ENCODE data around the gene HBG2.
"Not testable (repeated sequence)": the region's sequence is repeated elsewhere in the genome, so short reads cannot be mapped to it uniquely, and the experiment has no call there.

The HBG2 gene

DNA sequence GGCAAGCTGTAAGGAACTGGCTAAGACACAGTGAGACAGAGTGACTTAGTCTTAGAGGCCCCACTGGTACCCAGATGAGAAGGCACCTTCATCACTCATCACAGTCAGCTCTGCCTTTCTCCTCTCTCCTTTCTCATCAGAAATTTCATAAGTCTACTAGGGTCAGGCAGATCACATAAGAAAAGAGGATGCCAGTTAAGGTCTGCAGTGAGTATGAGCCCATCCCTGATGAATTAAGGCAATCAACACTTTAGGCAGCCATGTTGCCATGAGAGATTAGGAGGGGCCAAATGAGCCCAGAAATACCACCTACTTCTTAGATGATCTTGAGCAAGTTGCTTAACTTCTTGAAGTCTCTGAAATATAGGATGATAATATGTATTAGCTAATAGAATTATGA is 27.0 kb upstream of the HBG2 start:
- DNase-seq = no peak

- DNase-seq = peak in 3 of 14 donors; percentile 5 to 43 (median 17)
These were observed 26.1 kb upstream of the HBG2 start for GRCh38 chr11:5280582-5281102.

- DNase-seq = no peak
These were observed 25.0 kb upstream of the HBG2 start for GRCh38 chr11:5279471-5280090.

DNA sequence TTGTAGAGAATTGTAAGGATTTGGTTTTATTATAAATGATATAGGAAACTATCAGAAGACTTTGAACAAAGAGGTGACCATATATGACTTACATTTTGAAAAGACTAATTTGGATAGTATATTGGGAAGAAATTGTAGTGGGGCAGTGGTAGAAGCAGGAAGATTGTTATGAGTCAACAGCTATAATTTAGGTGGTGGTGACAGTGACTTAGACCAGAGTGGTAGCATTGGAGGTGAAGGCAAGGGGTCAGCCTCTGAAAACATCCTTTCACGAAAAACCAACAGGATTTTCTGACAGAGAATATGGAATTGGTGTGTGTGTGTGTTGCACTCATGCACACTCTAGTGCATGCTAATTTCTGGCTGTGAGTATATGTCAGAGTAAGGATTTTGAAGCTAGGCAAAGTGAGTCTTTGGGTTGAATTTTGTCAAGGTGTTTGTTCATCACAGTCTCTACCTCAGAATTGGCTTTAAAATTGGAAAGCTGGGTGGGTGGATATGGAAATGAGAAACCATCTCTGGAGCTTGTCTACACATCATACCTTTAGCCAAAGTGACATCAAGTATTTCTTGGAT is 23.3 kb upstream of the HBG2 start:
- no peak for DNase-seq

GRCh38 chr11:5276697-5277096 is 22.1 kb upstream of the HBG2 start:
- DNase-seq = no peak

DNA sequence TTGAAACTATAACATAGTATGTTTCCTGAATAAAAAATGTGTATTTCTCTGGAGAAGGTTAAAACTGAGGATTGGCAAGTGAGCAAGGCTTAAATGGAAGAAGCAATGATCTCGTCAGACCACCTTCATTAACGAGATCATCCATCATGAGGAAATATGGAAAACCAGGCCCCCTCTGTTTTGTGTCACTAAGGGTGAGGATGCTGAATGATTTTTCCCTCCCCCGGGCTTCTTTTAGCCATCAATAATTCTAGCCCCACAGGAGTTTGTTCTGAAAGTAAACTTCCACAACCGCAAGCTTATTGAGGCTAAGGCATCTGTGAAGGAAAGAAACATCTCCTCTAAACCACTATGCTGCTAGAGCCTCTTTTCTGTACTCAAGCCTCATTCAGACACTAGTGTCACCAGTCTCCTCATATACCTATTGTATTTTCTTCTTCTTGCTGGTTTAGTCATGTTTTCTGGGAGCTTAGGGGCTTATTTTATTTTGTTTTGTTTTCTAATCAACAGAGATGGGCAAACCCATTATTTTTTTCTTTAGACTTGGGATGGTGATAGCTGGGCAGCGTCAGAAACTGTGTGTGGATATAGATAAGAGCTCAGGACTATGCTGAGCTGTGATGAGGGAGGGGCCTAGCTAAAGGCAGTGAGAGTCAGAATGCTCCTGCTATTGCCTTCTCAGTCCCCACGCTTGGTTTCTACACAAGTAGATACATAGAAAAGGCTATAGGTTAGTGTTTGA is 21.0 kb upstream of the HBG2 start:
- no peak for DNase-seq

GRCh38 chr11:5274395-5274794 is 19.8 kb upstream of the HBG2 start:
- no peak for DNase-seq

DNA sequence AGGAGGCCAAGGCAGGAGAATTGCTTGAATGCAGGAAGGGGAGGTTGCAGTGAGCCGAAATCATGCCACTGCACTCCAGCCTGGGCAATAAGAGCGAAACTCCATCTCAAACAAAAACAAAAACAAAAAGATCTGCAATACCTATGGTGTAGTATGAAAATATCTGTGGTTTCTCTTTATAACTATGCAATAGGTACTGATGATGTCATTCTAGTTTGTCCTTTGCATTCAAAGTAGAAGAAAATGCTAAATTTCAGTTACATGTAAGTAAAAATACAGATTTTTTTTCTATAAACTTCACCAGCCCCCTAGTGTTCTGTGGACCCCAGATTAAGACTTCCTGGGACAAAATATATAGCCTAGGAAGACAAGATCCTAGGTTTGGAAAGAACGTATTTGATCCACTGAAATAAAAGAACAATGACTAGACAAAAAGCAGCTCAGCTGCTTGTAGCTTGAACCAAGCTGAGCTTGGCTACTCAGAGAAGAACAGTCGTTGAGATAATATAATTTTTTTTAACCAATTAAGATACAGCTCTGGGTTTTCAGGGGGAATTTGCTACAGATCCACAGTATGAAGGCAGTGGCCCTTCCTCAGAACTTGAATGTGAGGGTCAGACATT is 17.9 kb upstream of the HBG2 start:
- no peak for DNase-seq

GRCh38 chr11:5269715-5270147 is 15.2 kb upstream of the HBG2 start, which contains the start of gene HBE1:
Gene HBE1, minus strand, starts transcription at chr11:5269945. Its CDS starts 55 bp downstream, at chr11:5269890.
- no peak for DNase-seq

DNA sequence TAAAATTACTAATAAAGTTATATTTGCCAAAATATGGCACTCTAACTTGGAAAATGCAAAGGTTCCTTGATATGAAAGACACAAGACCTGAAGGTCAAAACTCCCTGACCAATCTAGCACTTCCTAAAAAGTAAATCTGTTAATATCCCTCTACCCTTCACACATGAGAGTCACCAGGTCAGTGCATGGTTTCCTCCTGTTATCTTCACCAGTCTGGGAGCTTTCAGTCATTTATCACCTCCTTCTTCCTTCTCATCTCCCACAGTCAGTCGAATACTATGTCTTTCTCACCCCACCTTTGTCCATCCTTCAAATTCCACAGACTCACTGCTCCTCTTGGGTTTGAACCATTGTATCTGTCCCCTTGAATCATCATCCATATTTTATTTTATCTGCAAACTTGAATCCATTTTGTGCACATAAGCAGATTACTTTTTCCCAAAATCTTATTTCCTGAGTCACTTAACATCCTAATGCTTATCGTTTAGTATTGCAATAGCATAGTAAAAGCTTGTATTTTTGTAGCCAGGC is 12.5 kb upstream of the HBG2 start:
- no peak for DNase-seq

- DNase-seq = no peak
These were observed 12.0 kb upstream of the HBG2 start for GRCh38 chr11:5266609-5267008.

DNA sequence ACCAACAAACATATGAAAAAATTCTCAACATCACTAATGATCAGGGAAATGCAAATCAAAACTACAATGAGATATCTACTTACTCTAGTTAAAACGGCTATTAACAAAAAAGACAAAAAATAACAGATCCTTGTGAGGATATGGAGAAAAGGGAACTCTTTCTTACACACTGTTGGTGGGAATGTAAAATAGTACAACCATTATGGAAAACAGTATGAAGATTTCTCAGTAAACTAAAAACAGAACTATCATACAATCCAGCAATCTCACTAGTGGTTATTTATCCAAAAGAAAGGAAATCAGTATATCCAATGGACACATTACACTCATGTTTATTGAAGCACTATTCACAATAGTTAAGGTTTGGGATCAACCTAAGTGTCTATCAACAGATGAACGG is 11.3 kb upstream of the HBG2 start:
- no peak for DNase-seq

GRCh38 chr11:5258543-5259262 is 4.1 kb upstream of the HBG2 start:
- DNase-seq = no peak

GRCh38 chr11:5257296-5257695 is 2.7 kb upstream of the HBG2 start:
- DNase-seq = no peak

DNA sequence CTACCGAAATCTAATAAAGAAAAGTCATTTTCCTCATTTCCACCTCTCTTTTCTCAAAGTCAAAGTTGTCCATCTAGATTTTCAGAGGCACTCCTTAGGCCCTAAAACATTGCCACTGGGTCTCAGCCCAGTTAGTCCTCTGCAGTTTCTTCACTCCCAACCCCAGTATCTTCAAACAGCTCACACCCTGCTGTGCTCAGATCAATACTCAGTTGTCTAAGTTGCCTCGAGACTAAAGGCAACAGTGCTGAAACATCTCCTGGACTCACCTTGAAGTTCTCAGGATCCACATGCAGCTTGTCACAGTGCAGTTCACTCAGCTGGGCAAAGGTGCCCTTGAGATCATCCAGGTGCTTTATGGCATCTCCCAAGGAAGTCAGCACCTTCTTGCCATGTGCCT is 558 bp downstream of the HBG2 start:
- not testable (repeated sequence) for DNase-seq

- not testable (repeated sequence) for DNase-seq
These were observed 1.1 kb downstream of the HBG2 start for GRCh38 chr11:5253440-5253839.

DNA sequence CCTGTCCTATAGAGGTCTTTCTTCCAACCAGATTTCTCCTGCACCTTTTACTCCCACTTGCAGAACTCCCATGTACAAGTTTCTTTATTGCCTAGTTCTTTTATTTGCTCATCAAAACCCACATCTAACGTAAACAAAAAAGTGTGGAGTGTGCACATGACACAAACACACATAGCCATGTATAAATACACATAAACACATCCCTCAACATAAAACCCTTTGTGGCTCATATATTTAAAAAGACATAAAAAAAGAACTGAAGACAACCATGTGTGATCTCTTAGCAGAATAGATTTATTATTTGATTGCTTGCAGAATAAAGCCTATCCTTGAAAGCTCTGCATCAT is 1.7 kb downstream of the HBG2 start:
- no peak for DNase-seq

DNA sequence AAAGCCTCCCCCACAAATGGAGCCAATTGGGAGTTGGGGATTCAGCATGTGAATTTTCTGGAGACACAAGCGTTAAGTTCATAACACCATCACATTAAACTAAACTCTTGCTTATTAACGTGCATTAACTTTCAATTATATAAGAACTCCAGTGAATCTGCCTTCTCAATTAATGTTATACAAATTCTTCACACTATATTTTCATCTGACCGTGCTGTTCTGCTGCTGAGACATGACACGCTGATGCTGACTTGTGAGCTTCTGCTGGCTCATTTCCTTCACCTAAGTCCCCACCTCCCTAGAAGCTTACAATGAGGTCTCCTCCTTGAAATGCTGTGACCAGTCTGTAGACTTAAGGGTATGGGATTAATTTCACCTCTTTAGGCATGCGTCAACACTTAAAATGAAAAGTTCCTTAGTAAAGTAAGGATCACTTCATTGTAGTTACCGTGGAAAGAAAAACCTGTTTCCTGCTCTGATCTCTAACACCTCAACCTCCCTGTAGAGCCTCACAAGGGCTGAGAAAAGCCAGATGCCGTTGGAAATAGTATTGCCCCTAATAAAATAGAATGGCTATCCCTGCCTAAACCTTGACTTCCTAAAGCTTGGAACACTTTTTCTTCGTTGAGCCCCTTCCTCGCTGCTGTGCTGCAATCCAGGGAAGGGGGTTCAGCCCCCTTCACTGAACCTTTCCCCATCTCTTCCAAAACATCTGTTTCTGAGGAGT is 2.2 kb downstream of the HBG2 start:
- DNase-seq = no peak

DNA sequence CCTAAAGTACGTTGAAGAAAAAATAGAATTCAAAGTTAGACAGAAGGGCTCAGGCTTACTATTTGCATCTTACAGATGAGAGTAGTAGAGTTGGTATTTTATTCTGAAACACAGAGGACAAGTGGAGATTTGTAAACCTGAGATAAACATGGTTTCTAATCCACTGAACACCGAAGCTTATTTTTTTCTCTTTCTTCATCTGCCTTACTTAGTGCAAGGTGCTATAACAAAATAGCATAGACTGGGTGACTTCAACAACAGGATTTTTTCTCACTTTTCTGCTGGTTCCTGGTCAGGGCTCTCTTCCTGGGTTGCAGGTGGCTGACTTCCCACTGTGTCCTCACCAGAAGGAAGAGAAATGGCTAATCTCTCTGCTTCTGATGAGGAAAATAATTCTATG is 2.8 kb downstream of the HBG2 start:
- no peak for DNase-seq

- DNase-seq = no peak
These were observed 3.9 kb downstream of the HBG2 start for GRCh38 chr11:5250543-5251204.

GRCh38 chr11:5249807-5250396 is 4.7 kb downstream of the HBG2 start, which contains the start of gene HBG1:
Gene HBG1, minus strand, starts transcription at chr11:5249857. Its CDS starts 53 bp downstream, at chr11:5249804.
- DNase-seq = not testable (repeated sequence)
